ENCODE data around the gene TSPAN18.

The TSPAN18 gene

DNA sequence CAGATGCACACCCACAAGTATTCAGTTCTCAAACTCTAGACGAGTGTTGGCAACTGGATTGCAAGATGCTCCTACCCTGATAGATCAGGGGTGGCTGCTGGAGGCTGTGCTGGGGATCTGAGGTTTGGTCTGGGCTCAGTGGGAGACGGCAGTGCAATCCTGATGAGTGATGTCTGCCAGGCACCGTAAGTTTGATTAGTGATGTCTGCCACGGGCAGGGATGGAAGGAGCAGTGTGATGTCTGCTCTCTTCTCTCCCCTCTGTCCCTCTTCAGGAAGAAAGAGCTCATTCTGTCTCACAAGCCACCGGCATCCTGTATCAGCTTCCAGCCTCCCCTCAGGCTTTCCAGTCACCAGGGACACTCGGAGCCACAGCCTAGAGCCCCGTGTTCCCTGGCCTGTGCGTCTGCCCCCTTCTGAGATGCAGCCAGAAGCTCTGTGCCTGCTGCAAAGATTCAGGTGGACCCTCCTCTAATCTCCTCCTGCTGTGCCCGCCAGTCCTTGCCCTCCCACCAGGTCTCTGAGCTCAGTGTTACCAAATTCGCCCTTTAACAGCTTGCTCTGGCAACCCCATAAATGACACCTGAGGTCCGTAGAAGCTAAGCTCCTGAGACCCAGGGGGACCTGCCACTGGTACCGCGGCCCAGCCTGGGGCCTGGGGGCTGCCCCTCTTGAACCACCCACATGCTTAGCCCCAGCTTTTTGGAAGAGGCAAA, 204.0 kb downstream of the TSPAN18 start:
- no peak for DNase-seq

DNA sequence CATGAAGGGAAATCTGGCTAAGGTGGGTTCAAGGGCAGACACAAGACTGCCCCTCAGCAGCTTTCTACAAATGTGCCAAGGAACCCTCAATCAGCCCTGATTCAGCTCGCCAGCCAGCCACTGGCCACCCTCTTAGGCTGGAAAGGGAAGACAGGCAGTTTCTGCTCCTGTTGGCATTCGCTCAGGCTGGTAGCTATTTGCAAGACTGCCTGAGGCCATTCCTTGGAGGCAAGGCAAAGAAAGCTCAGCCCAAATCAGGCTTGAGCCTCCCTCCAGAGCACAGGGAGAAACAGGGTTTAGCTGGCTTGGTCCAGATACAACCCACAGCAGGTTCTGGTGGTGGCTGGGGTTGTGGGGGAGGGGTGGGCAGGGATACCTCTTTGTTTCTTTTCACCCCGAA, 204.7 kb downstream of the TSPAN18 start:
- DNase-seq: no peak

DNA sequence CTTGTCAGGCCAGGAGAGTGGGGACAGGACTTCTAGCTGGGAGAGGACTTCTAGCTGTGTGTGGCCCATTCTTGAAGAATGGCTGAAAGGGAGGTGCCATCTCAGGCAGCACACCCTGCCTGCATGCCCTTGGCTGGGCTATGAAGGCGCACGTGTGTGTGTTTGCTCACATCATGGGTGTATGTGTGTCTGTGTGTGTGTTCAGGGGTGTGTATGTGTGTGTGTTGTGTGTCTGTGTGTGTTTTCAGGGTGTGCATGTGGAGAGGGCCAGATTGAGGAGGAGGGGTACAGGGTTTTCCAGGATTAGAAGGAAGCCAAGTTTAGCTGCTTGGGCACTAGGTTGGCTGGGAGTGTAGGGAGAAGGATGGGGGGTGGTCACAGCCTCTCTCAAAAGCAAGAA, 207.3 kb downstream of the TSPAN18 start:
- DNase-seq: no peak

- no peak for DNase-seq
Observed at GRCh38 chr11:44934735-44935250, 208.0 kb downstream of the TSPAN18 start.

DNA sequence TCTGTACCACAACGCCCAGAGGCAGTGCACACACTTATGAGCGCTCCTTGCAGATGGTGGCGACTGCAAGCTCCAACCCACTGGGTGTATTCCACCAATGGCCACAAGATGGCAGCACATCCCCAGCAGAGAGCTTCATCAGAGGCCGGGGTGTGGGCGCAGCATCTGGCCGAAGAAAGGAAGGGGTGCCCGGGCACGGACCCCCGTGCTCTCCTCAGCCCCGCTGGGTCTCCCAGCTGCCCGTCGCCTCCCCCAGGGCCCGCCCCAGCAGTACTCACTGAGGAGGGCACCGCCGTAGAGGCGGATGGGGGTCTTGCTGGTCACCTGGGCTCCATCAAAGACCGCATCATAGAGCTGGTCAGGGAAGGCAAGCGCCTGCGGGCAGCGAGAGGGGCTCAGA, 209.8 kb downstream of the TSPAN18 start:
- DNase-seq: no peak

- DNase-seq: no peak
Observed at GRCh38 chr11:44936951-44937543, 210.3 kb downstream of the TSPAN18 start.

- DNase-seq: no peak
Observed at GRCh38 chr11:44938066-44938691, 211.4 kb downstream of the TSPAN18 start.

GRCh38 chr11:44939673-44940395, 213.1 kb downstream of the TSPAN18 start:
- no peak for DNase-seq

- DNase-seq: no peak
Observed at GRCh38 chr11:44940404-44940803, 213.6 kb downstream of the TSPAN18 start.

- DNase-seq: no peak
Observed at GRCh38 chr11:44940835-44941234, 214.1 kb downstream of the TSPAN18 start.

GRCh38 chr11:44941259-44942021, 214.7 kb downstream of the TSPAN18 start:
- DNase-seq: no peak

DNA sequence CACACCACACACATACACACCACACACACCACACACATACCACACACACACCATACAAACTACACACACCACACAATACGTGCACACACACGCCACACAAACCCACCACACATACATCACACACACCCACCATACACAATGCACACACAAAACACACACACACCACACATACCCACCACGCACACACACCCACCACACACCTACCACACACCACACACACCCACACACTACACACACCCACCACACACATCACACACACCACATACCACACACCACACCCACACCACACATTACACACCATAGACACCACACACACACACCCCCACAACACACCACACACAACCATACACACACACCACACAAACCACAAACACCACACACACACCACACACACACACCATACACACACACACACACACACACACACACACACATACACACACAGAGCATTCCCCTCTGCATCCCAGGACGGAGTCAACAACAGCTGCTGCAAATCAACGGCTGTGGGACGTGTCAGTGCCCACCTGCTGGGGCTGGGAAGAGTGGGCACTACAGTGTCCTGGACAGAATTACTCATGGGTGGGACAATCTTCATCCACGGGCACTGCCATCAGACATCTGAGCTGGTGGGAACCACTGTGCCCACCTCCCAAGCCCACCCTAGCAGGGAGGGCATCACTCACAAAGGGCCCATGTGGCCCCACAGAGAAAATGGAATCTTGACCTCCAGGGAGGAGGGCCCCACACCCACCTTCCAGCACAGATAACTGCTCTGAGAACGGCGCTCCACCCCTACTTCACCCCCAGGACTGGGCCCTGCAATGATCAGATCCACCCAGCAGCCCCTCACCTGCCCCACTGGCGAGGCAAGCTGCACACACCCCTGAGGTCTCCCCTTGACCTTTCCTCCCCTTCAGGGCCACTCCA, 215.5 kb downstream of the TSPAN18 start:
- no peak for DNase-seq

DNA sequence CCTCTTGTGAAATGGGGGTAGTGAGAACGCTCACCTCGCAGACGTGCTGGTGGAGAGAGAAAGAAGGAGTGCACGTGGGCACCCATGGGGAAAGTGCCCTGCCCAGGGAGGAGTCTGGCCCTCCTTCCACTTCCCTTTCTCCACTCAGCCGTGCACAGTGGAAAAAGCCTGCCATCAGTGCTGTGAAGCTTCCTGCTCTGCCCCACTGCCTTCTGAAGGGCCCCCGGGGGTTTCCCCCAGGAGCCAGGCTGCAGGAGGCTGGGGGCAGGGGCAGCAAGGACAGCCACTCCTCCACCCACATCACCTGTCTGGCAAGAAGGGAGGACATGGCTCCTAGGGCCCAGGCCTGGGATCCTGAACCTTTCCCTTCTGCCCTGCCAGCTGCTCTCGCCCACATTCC, 216.4 kb downstream of the TSPAN18 start:
- DNase-seq: no peak

GRCh38 chr11:44943696-44944095, 216.9 kb downstream of the TSPAN18 start:
- no peak for DNase-seq

GRCh38 chr11:44944181-44944852, 217.6 kb downstream of the TSPAN18 start:
- DNase-seq: no peak

- DNase-seq: no peak
Observed at GRCh38 chr11:44944853-44945235, 218.1 kb downstream of the TSPAN18 start.

GRCh38 chr11:44945666-44946065, 218.9 kb downstream of the TSPAN18 start:
- no peak for DNase-seq

DNA sequence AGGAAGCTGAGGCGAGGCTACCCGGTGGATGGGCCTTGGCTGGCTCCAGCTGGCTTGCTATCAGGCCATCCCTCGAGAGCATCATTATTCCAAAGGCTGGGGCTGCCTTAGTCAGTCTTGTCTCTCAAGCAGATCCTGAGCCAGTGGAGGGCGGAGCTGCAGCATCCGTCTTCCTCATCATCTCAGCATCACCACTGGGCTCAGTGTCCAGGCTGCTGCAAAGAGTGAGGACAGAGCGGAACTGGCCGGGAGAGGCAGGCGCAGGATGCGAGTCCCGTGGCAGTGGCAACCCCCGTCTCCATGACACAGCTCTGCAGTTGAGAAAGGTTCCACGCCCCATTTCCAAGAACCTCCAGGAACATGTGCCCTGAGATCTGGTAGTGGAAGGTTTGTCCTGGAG, 219.5 kb downstream of the TSPAN18 start:
- no peak for DNase-seq

- no peak for DNase-seq
Observed at GRCh38 chr11:44947114-44947513, 220.4 kb downstream of the TSPAN18 start.

DNA sequence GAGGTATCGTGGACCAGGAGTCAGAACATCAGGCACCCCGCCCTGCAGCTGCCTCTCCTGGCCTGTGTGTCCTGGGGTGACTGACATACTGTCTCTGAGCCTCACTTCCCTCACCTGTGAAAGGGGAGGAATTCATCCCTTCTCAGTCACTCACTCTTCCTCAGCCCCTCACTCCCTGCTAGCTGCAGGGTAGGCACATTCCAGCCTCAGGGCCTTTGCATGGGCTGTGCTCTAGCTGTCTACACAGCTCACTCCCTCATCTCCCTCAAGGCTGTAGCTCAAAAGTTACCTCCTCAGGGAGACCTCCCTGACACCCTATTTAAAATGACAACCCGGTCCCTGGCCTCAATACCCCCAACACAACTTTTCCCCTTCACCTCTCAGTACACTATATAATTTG, 221.4 kb downstream of the TSPAN18 start:
- DNase-seq: no peak
